K562 (cell line): ENCODE data around the gene NPR1. TPM values are rescaled to one million over a fixed set of nuclear protein-coding genes. Genes with fewer than 3 reads are reported as not detected.

ENCODE experiments used
- ATAC-seq: fragments of 200-7000 bp; cut with Tn5 transposase; 3 replicates; pipeline ENCODE4 v1.9.1; 2020; ENCODE audit warnings: moderate library complexity
- BruUV-seq: library from RNA; stranded (reverse); fragments of 400-500 nt; replicated peaks from 2 replicates; lab custom pipeline; 2021; lab: Mats Ljungman, UMichigan
- CTCF ChIA-PET: fragments of 300-600 bp; formaldehyde crosslinking; extraction: SDS; loops from one replicate; lab custom pipeline; 2021; ENCODE audit warnings: low intra/inter-chr PET ratio; lab: Yijun Ruan, JAX
- POLR2A ChIA-PET: fragments of 300-600, 350-650 bp; sonication (Branson Sonifier 250); formaldehyde crosslinking; extraction: SDS; loops from one replicate; lab custom pipeline; 2021; ENCODE audit warnings: antibody characterized with exemption, inconsistent platforms; lab: Yijun Ruan, JAX
- DNase-seq, 4 experiments: peaks; one replicate each; pipeline versions ENCODE4 v3.0.0 to v3.0.0-alpha.2; 2011 to 2018; ENCODE audit warnings: low spot score in 3 of 4, mixed read lengths in 3 of 4; ENCODE audit errors: extremely low read depth in 1 of 4
- FAIRE-seq: peaks from 2 replicates; lab custom pipeline; 2011; peaks lifted over from hg19 to GRCh38; lab: Jason Lieb, UNC
- H2AFZ ChIP-seq: 2 replicates; pipeline ENCODE4 v1.6.0; 2011; ENCODE audit warnings: low read depth, low read length, control low read depth, inconsistent platforms
- H3K27ac ChIP-seq: fragments of 200-600 bp; 3 replicates; pipeline ENCODE4 v1.8.0; 2011; ENCODE audit warnings: low read depth, mild to moderate bottlenecking, control low read depth, inconsistent platforms, low read length, moderate library complexity, mixed read lengths; ENCODE audit errors: extremely low read depth
- H3K27me3 ChIP-seq, 2 experiments: fragments of 300-600 bp in 1 of 2; 2 replicates in 1 of 2; 3 replicates in 1 of 2; pipeline versions ENCODE4 v1.6.0 to v1.8.0; 2011; ENCODE audit warnings: inconsistent platforms in 2 of 2, low read length in 2 of 2, mild to moderate bottlenecking in 1 of 2, mixed read lengths in 1 of 2, moderate library complexity in 1 of 2; ENCODE audit not compliant: control insufficient read depth in 2 of 2, insufficient read depth in 2 of 2
- H3K36me3 ChIP-seq: fragments of 300-600 bp; 3 replicates; pipeline ENCODE4 v1.8.0; 2011; ENCODE audit warnings: mild to moderate bottlenecking, low read length, inconsistent platforms; ENCODE audit not compliant: control insufficient read depth, insufficient read depth
- H3K4me1 ChIP-seq, 2 experiments: fragments of 200-600 bp in 1 of 2; replicated peaks in 1 of 2; 2 replicates in 1 of 2; 3 replicates in 1 of 2; pipeline versions ENCODE4 v1.5.1 to v1.8.0; 2011; ENCODE audit warnings: inconsistent platforms in 2 of 2, low read length in 2 of 2, mild to moderate bottlenecking in 1 of 2, mixed read lengths in 1 of 2, moderate library complexity in 1 of 2; ENCODE audit not compliant: control insufficient read depth in 2 of 2, insufficient read depth in 2 of 2
- H3K4me2 ChIP-seq: 2 replicates; pipeline ENCODE4 v1.6.1; 2011; ENCODE audit warnings: low read length, control low read depth, inconsistent platforms, mixed read lengths; ENCODE audit not compliant: insufficient read depth
- H3K4me3 ChIP-seq: fragments of 200-600 bp; sonication (generic), shearing (Covaris generic); 2 replicates; pipeline ENCODE4 v1.5.1; 2016; ENCODE audit warnings: control low read depth, inconsistent platforms
- H3K79me2 ChIP-seq: fragments of 200-600 bp; 3 replicates; pipeline ENCODE4 v1.8.0; 2011; ENCODE audit warnings: low read length, inconsistent platforms; ENCODE audit not compliant: control insufficient read depth, insufficient read depth
- H3K9ac ChIP-seq, 2 experiments: 2 replicates each; pipeline versions ENCODE4 v1.6.0 to v1.6.1; 2011; ENCODE audit warnings: low read depth in 2 of 2, low read length in 2 of 2, control low read depth in 1 of 2, inconsistent platforms in 1 of 2, mild to moderate bottlenecking in 1 of 2, mixed read lengths in 1 of 2; ENCODE audit not compliant: insufficient read depth in 1 of 2
- H3K9me1 ChIP-seq: one replicate; pipeline ENCODE4 v1.6.0; 2011; ENCODE audit warnings: inconsistent platforms, mild to moderate bottlenecking, low read length, moderate library complexity; ENCODE audit not compliant: control insufficient read depth, insufficient read depth
- H3K9me3 ChIP-seq: replicated peaks from 2 replicates; pipeline ENCODE4 v1.5.1; 2011; ENCODE audit warnings: low read depth, low read length, inconsistent platforms; ENCODE audit not compliant: control insufficient read depth, insufficient read depth
- H4K20me1 ChIP-seq: replicated peaks from 2 replicates; pipeline ENCODE4 v1.6.1; 2011; ENCODE audit warnings: low read length, inconsistent platforms, mixed read lengths; ENCODE audit not compliant: control insufficient read depth, insufficient read depth
- AFF1 ChIP-seq, 2 experiments: fragments of 450-650 bp; IDR thresholded peaks; 2 replicates each; pipeline ENCODE4 v1.6.1; 2018; ENCODE audit warnings: mild to moderate bottlenecking in 2 of 2, low read depth in 1 of 2; ENCODE audit not compliant: partially characterized antibody in 2 of 2
- ATF1 ChIP-seq, 2 experiments: fragments of 450-650 bp in 1 of 2; IDR thresholded peaks; 2 replicates each; pipeline ENCODE4 v1.6.1; 2016; ENCODE audit warnings: missing compliant biosample characterization in 1 of 2, missing genetic modification characterization in 1 of 2
- ATF7 ChIP-seq: fragments of 450-650 bp; IDR thresholded peaks from 2 replicates; pipeline ENCODE4 v1.7.1; 2014; ENCODE audit warnings: mild to moderate bottlenecking, moderate library complexity
- CSDE1 ChIP-seq, 2 experiments: fragments of 450-650 bp; IDR thresholded peaks; 2 replicates each; pipeline ENCODE4 v1.6.1; 2016; ENCODE audit warnings: mild to moderate bottlenecking in 1 of 2
- CXXC5 ChIP-seq: fragments of 250-450 bp; sonication (Bioruptor Pico); IDR thresholded peaks from 2 replicates; pipeline ENCODE4 v1.8.0; 2022; ENCODE audit warnings: inconsistent platforms, mild to moderate bottlenecking, moderate library complexity
- ID3 ChIP-seq, 2 experiments: fragments of 250-450 bp in 1 of 2; fragments of 450-650 bp in 1 of 2; sonication (Bioruptor Pico) in 1 of 2; IDR thresholded peaks; 2 replicates each; pipeline versions ENCODE4 v1.6.1 to v1.8.0; 2016 to 2021; ENCODE audit warnings: mild to moderate bottlenecking in 2 of 2, moderate library complexity in 2 of 2, missing compliant biosample characterization in 1 of 2, missing genetic modification characterization in 1 of 2
- IRF1 ChIP-seq: sonication (generic); formaldehyde crosslinking; IDR thresholded peaks from 2 replicates; pipeline ENCODE4 v1.8.0; 2022; ENCODE audit warnings: missing genetic modification reagents, mild to moderate bottlenecking, borderline replicate concordance
- KLF1 ChIP-seq: fragments of 450-650 bp; IDR thresholded peaks from 2 replicates; pipeline ENCODE4 v1.6.1; 2016; ENCODE audit warnings: missing genetic modification characterization, missing compliant biosample characterization
- NCOR1 ChIP-seq: fragments of 450-650 bp; IDR thresholded peaks from 2 replicates; pipeline ENCODE4 v1.6.1; 2016; ENCODE audit warnings: mild to moderate bottlenecking, moderate library complexity
- STAT5A ChIP-seq: IDR thresholded peaks from 2 replicates; pipeline ENCODE4 v1.6.1; 2012; ENCODE audit warnings: low read length, inconsistent platforms, borderline replicate concordance
- ZNF398 ChIP-seq: fragments of 250-450 bp; sonication (Bioruptor Pico); IDR thresholded peaks from 2 replicates; pipeline ENCODE4 v1.8.0; 2021; ENCODE audit warnings: moderate library complexity, mild to moderate bottlenecking, inconsistent platforms
- ZNF512 ChIP-seq: IDR thresholded peaks from 2 replicates; pipeline ENCODE4 v1.6.1; 2016; ENCODE audit warnings: missing genetic modification characterization, missing compliant biosample characterization
- WGBS: fragments of 100-300 bp; shearing (Covaris generic); methylation state at CpG from one replicate; pipeline ENCODE4 v1.1.6; 2016; ENCODE audit warnings: low coverage, mixed read lengths; ENCODE audit not compliant: insufficient coverage; ENCODE audit errors: missing lambda C conversion rate; 5-methylcytosine and 5-hydroxymethylcytosine counted together
- in situ Hi-C: fragments of 300-500 bp; cut with MboI; formaldehyde crosslinking; loops from 4 replicates; pipeline ENCODE4 v1.15.0; 2018; ENCODE audit warnings: inconsistent platforms, mixed read lengths
- intact Hi-C: fragments of 100-400 bp; cut with micrococcal nuclease; formaldehyde crosslinking; loops from 2 replicates; pipeline ENCODE4 v1.14.2; 2022
- polyA plus RNA-seq, 8 experiments: library from polyadenylated mRNA; depleted of rRNA in 4 of 8; stranded (reverse) in 5 of 8; unstranded in 3 of 8; fragments of >200 nt; fragmentation: Nextera tagmentation in 2 of 8; fragmentation: Illumina TruSeq in 1 of 8; extraction: Ambion mirVana in 2 of 8; extraction: Trizol in 1 of 8; gene quantifications; 2 replicates each; pipeline versions ENCODE4 v1.2.1 to v1.2.3, GENCODE V29; 2011 to 2014; ENCODE audit warnings: inconsistent platforms in 1 of 8, missing spikeins in 1 of 8
- total RNA-seq, 7 experiments: library from RNA; depleted of rRNA in 6 of 7; stranded (reverse); fragments of >200 nt in 6 of 7; fragmentation: Illumina TruSeq in 2 of 7; extraction: Trizol in 2 of 7; gene quantifications; 2 replicates each; pipeline versions ENCODE4 v1.2.1 to v1.2.3, GENCODE V29; 2011 to 2021; ENCODE audit warnings: low replicate concordance in 1 of 7

NPR1 gene
- total and polyA plus RNA-seq, 9 of the 15 experiments (the other 6 are each of a cell fraction or from before 2014, with no cell fraction given) = 0.05 to 0.16 (median 0.06) TPM; not detected in 6

- ChIA-PET CTCF (no interaction called here), POLR2A (interaction anchor here (0.6 kb wide), 1 partner anchor 12 kb away, joined by 3 read pairs; no protein-coding TSS in a partner anchor)
- Histone ChIP-seq H3K27ac (no peak overlapping the region), H3K9me3 (no peaks in the 10 kb centered on the region), H3K27me3 (peaks cover 25 to 49% of the 10 kb centered on the region in 2 experiments; a peak in 4 of 5 replicates), H3K36me3 (no peaks in the 10 kb centered on the region), H3K4me3 (no peak overlapping the region), H4K20me1 (no peaks in the 10 kb centered on the region), H2AFZ (no peak overlapping the region), H3K9me1 (peaks cover 3% of the 10 kb centered on the region), H3K9ac (no peak overlapping the region), H3K4me1 (peaks cover 3 to 28% of the 10 kb centered on the region in 2 experiments; a peak in 4 of 5 replicates), H3K4me2 (no peak overlapping the region), H3K79me2 (no peaks in the 10 kb centered on the region)
- no TSS peak for BruUV-seq
- ATAC-seq = no peak
- in situ Hi-C loops (no loop called here), intact Hi-C loops (no loop called here)
- 10% methylated on average over 4 of the region's 5 CpGs for WGBS
- FAIRE-seq = no peak
- peak in 1 of 4 experiments; percentile 34 for DNase-seq
- TF ChIP-seq ATF7 (peak; percentile 59; the same call in 1 of the 2 replicates), IRF1 (CRISPR knock-in tag) (no peak), STAT5A (no peak), ID3 (CRISPR knock-in tag; IDR thresholded peaks at IDR 0.05) (no peak), ID3 (tag; IDR thresholded peaks at IDR 0.05) (no peak), NCOR1 (no peak), CSDE1 (IDR thresholded peaks at IDR 0.05) (no peak), KLF1 (tag) (no peak), AFF1 (IDR thresholded peaks at IDR 0.05; ENCODE audit: low read depth in 1 of 2, partially characterized antibody in 2 of 2) (no peak), CXXC5 (no peak), ZNF398 (no peak), ATF1 (CRISPR knock-in tag; IDR thresholded peaks at IDR 0.05) (no peak), ATF1 (tag; IDR thresholded peaks at IDR 0.05) (0 out of 2 replicates have a peak, but pooled peaks have one; percentile 10), ZNF512 (tag) (peak; percentile 44; the same call in 1 of the 2 replicates)
These were observed 5.4 kb downstream of the NPR1 start for GRCh38 chr1:153683854-153684253.
